HUES6 (cell line): ENCODE results near the gene USP8.

Experiments
- H3K27ac ChIP-seq: 2 replicates; pipeline ENCODE4 v1.7.0; 2013; ENCODE audit warnings: low read depth, mild to moderate bottlenecking, low read length, inconsistent platforms
- H3K27me3 ChIP-seq: 2 replicates; pipeline ENCODE4 v1.6.1; 2013; ENCODE audit warnings: low read length; ENCODE audit not compliant: control insufficient read depth, insufficient read depth
- H3K36me3 ChIP-seq: 2 replicates; pipeline ENCODE4 v1.6.1; 2013; ENCODE audit warnings: low read length; ENCODE audit not compliant: control insufficient read depth, insufficient read depth
- H3K4me1 ChIP-seq: 2 replicates; pipeline ENCODE4 v1.6.1; 2013; ENCODE audit warnings: low read length; ENCODE audit not compliant: control insufficient read depth, insufficient read depth
- H3K4me3 ChIP-seq: 2 replicates; pipeline ENCODE4 v1.5.1; 2013; ENCODE audit warnings: low read depth, low read length
- H3K9ac ChIP-seq: one replicate; pipeline ENCODE4 v1.6.1; 2013; ENCODE audit warnings: mild to moderate bottlenecking, low read length
- H3K9me3 ChIP-seq: 2 replicates; pipeline ENCODE4 v1.6.1; 2013; ENCODE audit warnings: low read depth, low read length; ENCODE audit not compliant: control insufficient read depth, insufficient read depth

The USP8 gene

DNA sequence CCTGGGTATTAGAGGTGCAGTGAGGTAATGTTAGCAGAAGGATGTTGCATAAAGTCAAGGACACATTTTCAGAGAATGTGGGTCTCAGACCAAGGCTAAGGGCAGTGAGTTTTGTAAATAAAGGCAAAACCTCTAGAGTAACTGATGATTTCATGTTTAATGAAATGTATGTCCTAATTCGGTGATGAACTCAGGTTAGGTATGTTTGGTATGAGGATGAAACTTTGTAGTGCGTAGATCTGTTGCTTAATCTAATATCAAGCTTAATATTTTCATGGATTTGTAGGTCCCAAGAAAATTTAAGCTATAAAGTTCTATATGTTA, 118.6 kb downstream of the USP8 start:
- Histone ChIP-seq H3K4me3 (no peak overlapping the region), H3K9ac (no peak overlapping the region), H3K27ac (no peak overlapping the region), H3K36me3 (no peaks in the 10 kb centered on the region), H3K27me3 (no peaks in the 10 kb centered on the region), H3K4me1 (peaks cover 4% of the 10 kb centered on the region; the same call in 1 of the 2 replicates), H3K9me3 (no peaks in the 10 kb centered on the region)

- Histone ChIP-seq H3K4me3 (no peak overlapping the region), H3K27ac (no peak overlapping the region), H3K9ac (no peak overlapping the region), H3K9me3 (no peaks in the 10 kb centered on the region), H3K27me3 (no peaks in the 10 kb centered on the region), H3K36me3 (no peaks in the 10 kb centered on the region), H3K4me1 (peaks cover 4% of the 10 kb centered on the region; the same call in 1 of the 2 replicates)
Measured at GRCh38 chr15:50543556-50543955, 119.4 kb downstream of the USP8 start.

- no peaks in the 10 kb centered on the region for H3K27me3 ChIP-seq
- H3K9ac ChIP-seq: no peak overlapping the region
- peaks cover 4% of the 10 kb centered on the region; the same call in 1 of the 2 replicates for H3K4me1 ChIP-seq
- no peak overlapping the region for H3K27ac ChIP-seq
- H3K4me3 ChIP-seq: no peak overlapping the region
- no peaks in the 10 kb centered on the region for H3K9me3 ChIP-seq
- H3K36me3 ChIP-seq: no peaks in the 10 kb centered on the region
Measured at GRCh38 chr15:50544368-50544767, 120.2 kb downstream of the USP8 start.

DNA sequence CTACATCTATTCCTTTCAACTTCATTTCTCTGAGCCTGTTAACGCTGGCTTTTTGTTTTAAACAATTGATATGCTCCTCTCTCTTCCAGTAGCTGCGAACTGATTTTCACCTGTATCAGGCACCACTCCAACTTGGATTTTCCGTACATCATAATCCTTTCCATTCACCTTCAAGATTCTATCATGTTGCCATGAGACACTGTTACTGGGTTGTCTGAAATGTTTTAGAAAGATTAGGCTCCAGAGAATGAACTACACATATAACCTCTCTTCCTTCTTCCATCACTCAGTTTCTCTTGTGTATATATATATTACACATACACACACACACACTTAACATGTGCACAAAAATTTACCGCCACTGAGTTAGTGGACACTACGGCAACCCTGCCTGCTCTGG, 122.4 kb downstream of the USP8 start, which contains the start of gene USP50:
Gene USP50, minus strand, starts transcription at position 101 of the 400 bp plus-strand sequence. CDS start 141 bp downstream, outside the sequence.
- peaks cover 4% of the 10 kb centered on the region; the same call in 1 of the 2 replicates for H3K4me1 ChIP-seq

DNA sequence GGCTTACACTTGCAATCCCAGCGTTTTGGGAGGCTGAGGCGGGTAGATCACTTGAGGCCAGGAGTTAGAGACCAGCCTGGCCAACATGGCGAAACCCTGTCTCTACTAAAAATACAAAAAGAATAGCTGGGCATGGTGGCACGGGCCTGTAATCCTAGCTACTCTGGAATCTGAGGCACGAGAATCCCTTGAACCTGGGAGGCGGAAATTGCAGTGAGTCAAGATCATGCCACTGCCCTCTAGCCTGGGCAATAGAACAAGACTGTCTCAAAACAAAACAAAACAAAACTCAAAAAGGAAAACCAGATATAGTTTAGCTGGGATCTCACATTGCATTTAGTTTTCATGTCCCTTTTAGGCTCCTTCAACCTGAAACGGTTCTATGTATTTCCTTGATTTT, 125.1 kb downstream of the USP8 start:
- Histone ChIP-seq H3K4me3 (no peak overlapping the region), H3K4me1 (peaks cover 3% of the 10 kb centered on the region; the same call in 1 of the 2 replicates), H3K9ac (no peak overlapping the region), H3K27ac (no peak overlapping the region), H3K9me3 (no peaks in the 10 kb centered on the region), H3K27me3 (no peaks in the 10 kb centered on the region), H3K36me3 (no peaks in the 10 kb centered on the region)

More for the DNA sequence above, 122.4 kb downstream of the USP8 start, which contains the start of gene USP50:
- H3K9ac ChIP-seq: no peak within 1 kb of the TSS
- H3K27me3 ChIP-seq: no peaks in the 10 kb centered on the region
- no peak within 1 kb of the TSS for H3K27ac ChIP-seq
- no peak within 1 kb of the TSS for H3K4me3 ChIP-seq
- H3K9me3 ChIP-seq: no peaks in the 10 kb centered on the region
- no peaks in the 10 kb centered on the region for H3K36me3 ChIP-seq

GRCh38 chr15:50552238-50552637, 128.0 kb downstream of the USP8 start:
- Histone ChIP-seq H3K4me3 (no peak overlapping the region), H3K27ac (no peak overlapping the region), H3K36me3 (0 out of 2 replicates have a peak, but pooled peaks cover 3% of the 10 kb centered on the region), H3K27me3 (no peaks in the 10 kb centered on the region), H3K9ac (no peak overlapping the region), H3K9me3 (no peaks in the 10 kb centered on the region), H3K4me1 (no peaks in the 10 kb centered on the region)

DNA sequence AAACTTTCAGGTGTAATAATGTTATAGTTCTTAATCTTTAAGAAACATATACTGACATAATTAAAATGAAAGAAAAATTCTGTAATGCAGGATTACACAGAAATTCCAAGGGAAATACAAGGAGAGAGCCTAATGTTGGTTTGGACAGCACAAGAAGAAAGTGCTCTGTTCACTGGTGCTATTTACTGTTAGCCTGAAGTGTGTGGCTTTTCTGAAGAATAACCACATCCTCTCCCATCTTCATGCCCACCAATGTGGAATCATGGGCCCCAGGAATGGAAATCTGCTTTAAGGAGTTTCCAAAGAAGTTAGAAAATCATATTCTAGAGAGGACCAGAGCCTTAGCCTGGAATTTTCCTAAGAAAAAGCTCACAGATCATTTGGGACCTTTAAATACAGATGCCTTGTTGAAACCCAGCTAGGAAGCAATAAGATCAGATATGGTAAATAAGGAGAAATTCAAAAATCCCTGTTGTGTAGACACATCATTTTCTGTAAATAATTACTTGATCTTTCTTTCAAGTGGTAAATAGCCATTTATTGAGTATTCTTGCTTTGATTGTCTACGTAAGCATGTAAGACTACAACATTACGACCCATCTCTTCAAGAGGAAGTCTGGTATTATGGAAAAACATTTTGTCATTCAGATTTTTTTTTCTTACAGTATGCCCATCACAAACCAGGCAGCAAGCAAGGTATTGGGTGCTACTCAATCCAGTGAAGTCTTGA, 132.6 kb downstream of the USP8 start:
- H3K36me3 ChIP-seq: peaks cover 21% of the 10 kb centered on the region
- H3K4me3 ChIP-seq: no peak overlapping the region
- H3K27me3 ChIP-seq: no peaks in the 10 kb centered on the region
- H3K9me3 ChIP-seq: no peaks in the 10 kb centered on the region
- no peaks in the 10 kb centered on the region for H3K4me1 ChIP-seq
- H3K9ac ChIP-seq: no peak overlapping the region
- H3K27ac ChIP-seq: no peak overlapping the region

DNA sequence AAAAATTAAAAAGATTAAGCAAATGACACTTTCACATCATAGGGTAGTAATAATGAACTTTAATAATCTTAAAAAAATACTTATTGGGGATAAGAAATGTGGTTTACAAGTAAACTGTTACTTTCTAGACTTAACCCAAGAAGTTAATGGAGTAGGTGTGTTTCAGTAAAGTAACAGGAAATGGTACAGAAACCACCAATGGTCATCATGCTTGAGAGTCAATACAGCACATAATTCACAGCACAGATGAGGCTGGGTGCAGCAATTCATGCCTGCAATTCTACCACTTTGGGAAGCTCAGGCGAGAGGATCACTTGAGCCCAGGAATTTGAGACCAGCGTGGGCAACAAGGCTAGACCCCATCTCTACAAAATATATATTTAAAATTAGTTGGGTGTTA, 133.8 kb downstream of the USP8 start:
- Histone ChIP-seq H3K36me3 (peaks cover 30% of the 10 kb centered on the region), H3K9me3 (no peaks in the 10 kb centered on the region), H3K4me1 (no peaks in the 10 kb centered on the region), H3K27me3 (no peaks in the 10 kb centered on the region), H3K4me3 (no peak overlapping the region), H3K9ac (no peak overlapping the region), H3K27ac (no peak overlapping the region)

DNA sequence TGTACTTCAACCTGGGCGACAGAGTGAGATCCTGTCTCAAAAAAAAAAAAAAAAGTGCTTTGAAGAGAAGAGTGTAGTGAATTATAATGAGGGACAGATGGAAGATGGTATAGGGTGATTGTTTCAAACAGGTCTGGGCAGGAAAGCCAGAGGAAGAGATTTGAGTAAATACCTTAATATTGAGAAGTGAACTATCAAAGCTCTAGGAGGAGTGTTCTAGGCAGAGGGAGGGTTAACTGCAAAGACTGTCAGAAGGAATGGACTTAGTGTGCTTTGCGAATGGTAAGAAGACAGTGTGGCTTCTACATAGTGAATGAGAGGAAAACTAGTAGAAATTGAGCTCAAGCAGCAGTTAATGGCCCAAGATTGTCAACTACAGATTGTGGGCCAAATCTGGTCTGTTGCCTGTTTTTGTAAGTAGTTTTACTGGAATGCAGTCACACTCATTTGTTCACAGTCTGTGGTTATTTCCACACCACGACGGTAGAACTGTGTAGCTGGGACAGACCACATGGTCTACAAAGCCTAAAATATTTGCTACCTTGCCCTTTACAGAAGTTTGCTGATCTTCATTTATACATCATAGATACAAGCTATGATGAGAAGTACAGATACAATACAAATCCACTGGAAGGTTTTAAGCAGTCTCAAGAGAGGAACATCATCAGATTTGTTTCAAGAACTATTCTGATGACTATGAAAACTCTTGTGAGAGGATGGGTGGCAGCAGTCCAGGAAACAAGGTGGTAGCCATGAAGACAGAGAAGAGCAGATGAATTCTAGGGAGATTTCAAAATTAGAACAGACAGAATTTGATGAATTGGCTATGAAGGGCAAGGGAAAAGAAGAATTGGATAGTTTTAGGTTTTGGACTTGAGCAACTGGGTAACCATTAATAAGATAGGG, 138.8 kb downstream of the USP8 start:
- Histone ChIP-seq H3K4me3 (no peak overlapping the region), H3K27ac (no peak overlapping the region), H3K4me1 (no peaks in the 10 kb centered on the region), H3K36me3 (peaks cover 44% of the 10 kb centered on the region), H3K9ac (no peak overlapping the region), H3K9me3 (no peaks in the 10 kb centered on the region), H3K27me3 (no peaks in the 10 kb centered on the region)

DNA sequence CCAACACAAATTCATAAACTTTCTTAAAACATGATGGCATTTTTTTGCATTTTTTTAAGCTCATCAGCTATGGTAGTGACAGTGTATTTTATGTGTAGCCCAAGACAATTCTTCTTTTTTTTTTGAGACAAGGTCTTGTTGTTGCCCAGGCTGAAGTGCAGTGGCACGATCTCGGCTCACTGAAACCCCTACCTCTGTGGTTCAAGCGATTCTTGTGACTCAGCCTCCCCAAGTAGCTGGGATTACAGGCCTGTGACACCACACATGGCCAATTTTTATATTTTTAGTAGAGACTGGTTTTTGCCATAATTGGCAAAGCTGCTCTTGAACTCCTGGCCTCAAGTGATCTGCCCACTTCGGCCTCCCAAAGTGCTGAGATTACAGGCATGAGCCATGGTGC, 139.6 kb downstream of the USP8 start:
- Histone ChIP-seq H3K27ac (no peak overlapping the region), H3K9ac (no peak overlapping the region), H3K4me1 (no peaks in the 10 kb centered on the region), H3K4me3 (no peak overlapping the region), H3K27me3 (no peaks in the 10 kb centered on the region), H3K36me3 (peaks cover 49% of the 10 kb centered on the region), H3K9me3 (no peaks in the 10 kb centered on the region)
